Measurements from ENCODE around the gene KRTAP5-1.
"Not testable (repeated sequence)": the region's sequence is repeated elsewhere in the genome, so short reads cannot be mapped to it uniquely, and the experiment has no call there.

The KRTAP5-1 gene

DNA sequence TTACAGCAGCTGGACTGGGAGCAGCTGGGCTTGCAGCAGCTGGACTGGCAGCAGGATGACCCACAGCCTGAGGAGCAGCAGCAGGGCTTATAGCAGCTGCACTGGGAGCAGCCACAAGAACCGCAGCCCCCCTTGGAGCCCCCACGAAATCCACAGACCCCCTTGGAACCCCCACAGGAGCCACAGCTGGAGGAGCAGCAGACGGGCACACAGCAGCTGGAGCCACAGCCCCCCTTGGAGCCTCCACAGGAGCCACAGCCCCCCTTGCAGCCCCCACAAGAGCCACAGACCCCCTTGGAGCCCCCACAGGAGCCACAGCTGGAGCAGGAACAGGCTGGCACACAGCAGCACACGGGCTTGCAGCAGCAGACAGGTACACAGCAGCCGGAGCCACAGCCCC lies 22.8 kb upstream of the KRTAP5-1 start:
- H3K27me3 Mint-ChIP-seq, result peaks cover 15% of the 10 kb centered on the region

DNA sequence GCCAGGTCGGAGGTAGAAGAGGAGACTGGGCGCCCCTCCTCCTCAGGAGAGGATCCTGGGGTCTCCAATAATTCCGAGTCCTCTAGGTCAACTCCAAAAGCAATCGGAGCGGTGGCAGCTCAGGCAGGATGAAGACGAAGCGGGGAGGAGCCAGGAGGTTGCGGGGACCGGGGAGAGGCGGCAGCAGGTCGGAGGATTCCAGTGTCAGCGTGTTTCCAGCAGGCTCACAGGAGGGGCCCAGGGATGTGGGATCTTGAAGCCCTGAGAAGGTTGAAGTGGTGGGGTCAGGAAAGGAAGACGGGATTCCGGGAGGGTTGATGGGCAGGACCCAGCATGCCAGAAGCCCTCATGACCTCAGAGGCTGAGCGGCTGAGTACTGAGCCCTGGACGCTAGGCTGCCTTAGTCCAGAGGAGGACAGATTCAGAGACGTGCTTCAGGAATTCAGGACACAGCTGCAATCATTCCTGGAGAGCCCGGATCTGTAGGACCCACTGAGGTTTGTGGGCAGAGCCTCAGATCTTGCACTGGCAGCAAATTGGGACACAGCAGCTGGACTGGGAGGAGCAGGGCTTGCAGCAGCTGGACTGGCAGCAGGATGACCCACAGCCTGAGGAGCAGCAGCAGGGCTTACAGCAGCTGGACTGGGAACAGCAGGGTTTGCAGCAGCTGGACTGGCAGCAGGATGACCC lies 22.2 kb upstream of the KRTAP5-1 start:
- not testable (repeated sequence) for H3K27ac Mint-ChIP-seq; H3K4me1 Mint-ChIP-seq (ENCODE audit: low read depth); H3K9me3 Mint-ChIP-seq (ENCODE audit: low read depth); H3K4me3 Mint-ChIP-seq; H3K36me3 Mint-ChIP-seq
- H3K27me3 Mint-ChIP-seq, result peaks cover 18% of the 10 kb centered on the region

More for the DNA sequence above, 22.8 kb upstream of the KRTAP5-1 start:
- not testable (repeated sequence) for H3K4me3 Mint-ChIP-seq; H3K27ac Mint-ChIP-seq; H3K4me1 Mint-ChIP-seq (ENCODE audit: low read depth); H3K36me3 Mint-ChIP-seq; H3K9me3 Mint-ChIP-seq (ENCODE audit: low read depth)

DNA sequence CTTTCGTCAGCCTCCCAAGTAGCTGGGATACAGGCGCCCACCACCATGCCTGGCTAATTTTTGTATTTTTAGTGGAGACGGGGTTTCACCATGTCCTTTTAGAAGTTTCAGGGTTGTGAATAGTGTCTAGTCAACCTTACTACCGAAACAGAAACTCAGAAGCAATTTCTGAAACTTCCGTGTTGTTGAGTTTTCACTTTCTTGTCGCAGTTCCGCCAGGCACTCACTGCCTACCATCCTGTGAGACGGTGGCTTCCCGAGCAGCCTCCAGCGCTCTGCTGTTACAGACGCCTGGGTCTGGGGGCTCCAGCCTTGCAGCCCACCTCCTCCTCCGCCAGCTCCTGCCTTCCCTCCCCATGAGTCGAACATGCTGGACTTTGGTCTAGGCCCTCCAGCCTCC lies 20.8 kb upstream of the KRTAP5-1 start:
- not testable (repeated sequence) for H3K4me3 Mint-ChIP-seq; H3K9me3 Mint-ChIP-seq (ENCODE audit: low read depth); H3K36me3 Mint-ChIP-seq; H3K4me1 Mint-ChIP-seq (ENCODE audit: low read depth); H3K27ac Mint-ChIP-seq
- peaks cover 21% of the 10 kb centered on the region for H3K27me3 Mint-ChIP-seq

DNA sequence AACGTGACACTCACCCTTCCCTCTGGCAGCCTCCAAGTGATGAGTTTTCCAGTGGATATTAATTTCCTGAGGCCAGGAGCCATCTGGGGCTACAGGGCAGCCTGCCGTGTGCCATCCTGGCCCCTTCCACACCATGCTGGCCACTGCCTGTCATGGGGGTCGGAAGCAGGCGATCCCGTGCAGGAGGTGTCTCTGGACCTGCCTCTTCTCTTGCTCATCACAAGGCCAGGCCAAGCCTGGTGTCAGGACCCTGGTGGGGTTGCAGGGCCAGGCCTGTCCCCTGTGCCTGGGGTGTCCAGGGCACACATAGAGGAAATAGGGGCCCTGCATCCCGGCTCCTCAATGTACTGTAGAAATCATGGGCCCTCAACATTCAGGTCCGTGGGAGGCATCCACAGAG lies 19.6 kb upstream of the KRTAP5-1 start:
- Mint-ChIP-seq H3K36me3 (no peaks in the 10 kb centered on the region), H3K27me3 (peaks cover 25% of the 10 kb centered on the region), H3K9me3 (ENCODE audit: low read depth) (no peaks in the 10 kb centered on the region), H3K4me1 (ENCODE audit: low read depth) (no peaks in the 10 kb centered on the region), H3K4me3 (no peak overlapping the region), H3K27ac (no peak overlapping the region)

DNA sequence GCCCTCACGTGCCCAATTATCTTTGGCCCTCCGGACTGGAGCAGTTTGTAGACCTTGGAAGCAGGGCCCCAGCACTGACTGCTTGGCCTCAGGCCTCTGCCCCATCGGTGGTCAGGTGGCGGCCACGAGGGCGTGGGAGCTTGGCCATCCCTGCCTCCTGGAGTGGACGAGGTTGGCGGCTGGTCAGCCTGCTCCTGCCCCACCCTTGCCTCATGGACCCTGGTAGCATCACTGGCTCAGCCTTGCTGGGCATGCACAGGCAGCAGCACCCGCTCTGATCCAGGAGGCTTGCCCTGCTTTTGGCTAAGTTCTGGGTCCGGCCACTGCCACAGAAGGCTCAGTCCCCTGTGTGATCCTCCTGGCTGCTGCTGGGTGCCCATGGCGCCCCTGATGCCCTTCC lies 19.1 kb upstream of the KRTAP5-1 start:
- H3K27me3 Mint-ChIP-seq, result peaks cover 28% of the 10 kb centered on the region
- no peaks in the 10 kb centered on the region for H3K36me3 Mint-ChIP-seq
- no peak overlapping the region for H3K4me3 Mint-ChIP-seq
- no peaks in the 10 kb centered on the region for H3K4me1 Mint-ChIP-seq (ENCODE audit: low read depth)
- no peak overlapping the region for H3K27ac Mint-ChIP-seq
- H3K9me3 Mint-ChIP-seq (ENCODE audit: low read depth), result no peaks in the 10 kb centered on the region

DNA sequence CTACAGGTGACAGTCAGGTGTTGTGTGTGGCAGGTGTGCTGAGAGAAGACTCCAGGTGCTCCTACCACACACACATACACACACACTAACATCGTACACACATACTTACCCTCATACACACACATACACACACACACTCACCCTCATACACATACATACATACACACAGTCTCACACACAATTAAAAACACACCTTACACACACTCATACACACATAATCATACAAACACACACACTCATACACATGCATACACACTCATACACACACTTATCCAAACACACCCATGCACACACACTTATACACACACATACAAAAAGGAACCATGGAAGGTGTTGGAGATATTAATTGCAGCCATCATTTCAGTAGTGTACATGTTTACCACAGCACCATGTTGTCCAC lies 18.5 kb upstream of the KRTAP5-1 start:
- Mint-ChIP-seq H3K9me3 (ENCODE audit: low read depth) (no peaks in the 10 kb centered on the region), H3K4me1 (ENCODE audit: low read depth) (no peaks in the 10 kb centered on the region), H3K36me3 (no peaks in the 10 kb centered on the region), H3K27me3 (peaks cover 28% of the 10 kb centered on the region), H3K4me3 (no peak overlapping the region), H3K27ac (no peak overlapping the region)

DNA sequence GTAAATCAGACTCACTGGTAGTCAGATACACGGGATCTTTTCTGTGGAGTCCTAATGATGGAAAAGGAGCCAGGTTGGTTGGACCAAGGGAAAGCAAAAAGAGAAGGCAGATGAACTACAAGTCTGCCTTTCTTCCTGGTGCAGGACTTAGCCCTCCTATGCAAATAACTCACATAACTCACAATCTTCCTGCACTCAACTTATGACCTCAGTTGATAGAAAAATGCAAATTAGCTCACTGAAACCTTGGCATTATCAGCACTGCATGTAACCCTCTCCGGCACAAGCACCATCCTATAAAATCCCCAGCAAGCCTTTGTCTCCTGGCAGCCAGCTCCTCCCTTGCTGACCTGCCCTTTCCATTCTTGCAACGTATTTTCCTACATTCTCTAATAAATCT lies 16.6 kb upstream of the KRTAP5-1 start:
- H3K4me1 Mint-ChIP-seq (ENCODE audit: low read depth); H3K27ac Mint-ChIP-seq; H3K9me3 Mint-ChIP-seq (ENCODE audit: low read depth); H3K36me3 Mint-ChIP-seq; H3K4me3 Mint-ChIP-seq: not testable (repeated sequence)
- peaks cover 34% of the 10 kb centered on the region for H3K27me3 Mint-ChIP-seq

DNA sequence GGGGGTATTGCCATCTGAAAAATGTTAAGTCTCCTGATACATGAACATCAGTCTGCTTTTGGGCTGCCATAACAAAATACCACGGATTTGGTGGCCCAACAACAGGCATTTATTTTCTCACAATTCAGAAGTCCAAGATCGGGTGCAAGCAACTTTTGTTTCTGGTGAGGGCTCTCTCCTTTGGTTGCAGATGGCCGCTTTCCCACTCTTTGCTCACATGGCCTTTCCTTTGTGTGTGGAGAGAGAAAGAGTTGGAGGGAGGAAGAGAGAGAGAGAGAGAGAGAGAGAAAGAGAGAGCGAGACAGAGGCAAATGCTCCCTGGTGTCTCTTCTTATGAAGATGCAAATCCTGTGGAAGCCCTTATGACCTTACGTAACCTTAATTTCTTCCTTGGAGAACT lies 15.5 kb upstream of the KRTAP5-1 start:
- Mint-ChIP-seq H3K36me3 (no peaks in the 10 kb centered on the region), H3K4me3 (no peak overlapping the region), H3K4me1 (ENCODE audit: low read depth) (peaks cover 1% of the 10 kb centered on the region), H3K9me3 (ENCODE audit: low read depth) (no peaks in the 10 kb centered on the region), H3K27me3 (peaks cover 37% of the 10 kb centered on the region), H3K27ac (no peak overlapping the region)

DNA sequence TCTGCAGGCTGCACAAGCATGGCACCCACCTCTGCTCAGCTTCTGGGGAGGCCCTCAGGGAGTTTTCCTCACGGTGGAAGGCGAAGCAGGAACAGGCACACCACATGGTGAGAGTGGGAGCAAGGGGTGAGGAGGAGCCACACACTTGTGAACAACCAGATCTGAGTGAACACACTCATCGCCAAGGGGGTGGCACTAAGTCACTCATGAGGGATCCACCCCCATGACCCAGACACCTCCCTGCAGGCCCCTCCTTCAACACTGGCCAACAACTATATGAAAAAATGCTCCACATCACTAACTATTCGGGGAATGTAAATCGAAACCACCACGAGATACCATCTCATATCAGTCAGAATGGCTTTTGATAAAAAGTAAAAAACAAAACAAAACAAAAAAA lies 13.7 kb upstream of the KRTAP5-1 start:
- H3K4me3 Mint-ChIP-seq, result no peak overlapping the region
- peaks cover 41% of the 10 kb centered on the region for H3K27me3 Mint-ChIP-seq
- no peak overlapping the region for H3K27ac Mint-ChIP-seq
- H3K9me3 Mint-ChIP-seq (ENCODE audit: low read depth), result no peaks in the 10 kb centered on the region
- no peaks in the 10 kb centered on the region for H3K36me3 Mint-ChIP-seq
- H3K4me1 Mint-ChIP-seq (ENCODE audit: low read depth), result peaks cover 3% of the 10 kb centered on the region

DNA sequence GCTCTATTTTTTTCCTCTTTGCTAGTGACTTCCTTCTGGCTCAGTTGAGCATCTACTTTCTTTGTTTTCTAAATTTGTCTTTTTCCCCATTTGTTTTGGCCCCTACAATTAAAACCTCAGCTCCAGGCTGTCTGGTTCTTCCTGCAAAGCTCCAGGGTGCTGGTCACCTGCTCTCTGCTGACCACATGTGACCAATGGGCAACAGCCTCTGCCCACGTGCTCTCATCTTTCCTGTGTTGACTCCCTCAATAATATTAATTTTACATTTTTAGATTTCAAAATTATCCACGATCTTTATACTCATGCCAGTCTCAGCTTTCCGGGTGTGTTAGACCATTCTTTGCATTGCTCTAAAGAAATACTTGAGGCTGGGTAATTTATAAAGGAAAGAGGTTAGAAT lies 13.3 kb upstream of the KRTAP5-1 start:
- H3K9me3 Mint-ChIP-seq (ENCODE audit: low read depth); H3K36me3 Mint-ChIP-seq; H3K4me1 Mint-ChIP-seq (ENCODE audit: low read depth); H3K27ac Mint-ChIP-seq; H3K4me3 Mint-ChIP-seq: not testable (repeated sequence)
- peaks cover 39% of the 10 kb centered on the region for H3K27me3 Mint-ChIP-seq

DNA sequence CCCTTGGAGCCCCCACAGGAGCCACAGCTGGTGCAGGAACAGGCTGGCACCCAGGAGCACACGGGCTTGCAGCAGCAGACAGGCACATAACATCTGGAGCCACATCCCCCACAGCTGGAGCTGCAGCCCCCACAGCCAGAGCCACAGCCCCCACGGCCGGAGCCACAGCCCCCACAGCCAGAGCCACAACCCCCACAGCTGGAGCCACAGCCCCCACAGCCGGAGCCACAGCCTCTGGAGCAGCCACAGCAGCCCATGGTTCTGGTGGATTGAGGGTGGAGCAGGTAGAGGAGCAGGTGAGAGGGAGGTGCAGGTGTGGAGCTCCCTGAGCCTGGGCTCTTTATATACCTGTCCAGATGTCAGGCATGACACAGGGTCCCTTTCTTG lies 12.9 kb upstream of the KRTAP5-1 start, which contains the start of gene KRTAP5-2:
Gene KRTAP5-2, minus strand, starts transcription at position 301 of the 387 bp plus-strand sequence. Its CDS starts 44 bp downstream, at position 257.
- Mint-ChIP-seq H3K4me3 (no peak within 1 kb of the TSS), H3K27ac (no peak within 1 kb of the TSS), H3K36me3 (no peaks in the 10 kb centered on the region), H3K9me3 (ENCODE audit: low read depth) (no peaks in the 10 kb centered on the region), H3K4me1 (ENCODE audit: low read depth) (peaks cover 3% of the 10 kb centered on the region), H3K27me3 (peaks cover 38% of the 10 kb centered on the region)

DNA sequence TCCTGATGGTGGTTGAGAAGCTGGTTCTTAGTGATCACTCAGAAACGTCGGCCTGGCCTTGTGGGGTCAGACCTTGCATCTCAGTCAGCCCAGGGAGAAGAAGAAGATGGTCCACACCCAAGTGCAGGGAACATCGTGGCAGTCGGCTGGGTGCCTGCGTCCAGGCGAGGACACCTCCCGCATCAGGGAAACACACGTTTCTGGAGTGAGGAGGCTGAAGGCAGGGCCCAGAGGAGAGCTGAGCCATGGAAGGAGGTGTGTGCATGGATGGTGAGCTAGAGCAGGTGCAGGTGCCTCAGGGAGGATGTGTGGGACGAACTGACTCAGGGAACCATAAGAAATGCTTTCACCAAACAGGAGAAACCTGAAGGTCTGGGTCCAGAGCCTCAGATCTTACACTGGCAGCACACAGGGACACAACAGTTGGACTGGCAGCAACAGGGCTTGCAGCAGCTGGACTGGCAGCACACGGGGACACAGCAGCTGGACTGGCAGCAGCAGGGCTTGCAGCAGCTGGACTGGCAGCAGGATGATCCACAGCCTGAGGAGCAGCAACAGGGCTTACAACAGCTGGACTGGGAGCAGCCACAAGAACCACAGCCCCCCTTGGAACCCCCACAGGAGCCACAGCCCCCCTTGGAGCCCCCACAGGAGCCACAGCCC lies 12.4 kb upstream of the KRTAP5-1 start:
- Mint-ChIP-seq H3K4me1 (ENCODE audit: low read depth) (peaks cover 3% of the 10 kb centered on the region), H3K36me3 (no peaks in the 10 kb centered on the region), H3K4me3 (no peak overlapping the region), H3K27me3 (peaks cover 40% of the 10 kb centered on the region), H3K27ac (no peak overlapping the region), H3K9me3 (ENCODE audit: low read depth) (no peaks in the 10 kb centered on the region)

DNA sequence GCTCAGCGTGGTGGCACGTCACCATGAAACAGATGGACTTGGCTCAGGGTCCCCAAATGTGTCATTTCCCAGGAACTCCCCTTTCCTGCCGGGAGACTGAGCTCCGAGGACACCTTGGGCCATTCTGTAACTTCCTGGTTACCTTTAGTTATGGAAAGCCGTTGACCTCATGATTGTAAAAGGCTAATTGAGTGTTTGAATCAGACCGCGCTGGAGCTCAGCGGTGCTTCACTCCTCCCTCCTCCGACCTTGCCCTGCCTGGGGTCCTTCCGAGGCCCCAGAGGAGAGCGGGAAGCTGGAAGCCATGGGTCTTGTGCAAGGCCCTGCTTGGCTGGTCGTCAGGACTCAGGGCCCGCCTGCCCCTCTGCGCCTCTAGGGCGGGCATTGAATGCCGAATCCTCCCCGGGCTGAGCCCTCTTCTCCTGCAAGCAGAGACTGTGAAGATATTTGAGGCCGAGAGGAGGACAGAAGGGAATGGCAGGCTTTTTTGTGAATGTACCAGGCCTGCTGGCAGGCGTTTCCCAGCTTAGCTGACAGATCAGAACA lies 11.6 kb upstream of the KRTAP5-1 start:
- not testable (repeated sequence) for H3K36me3 Mint-ChIP-seq; H3K9me3 Mint-ChIP-seq (ENCODE audit: low read depth); H3K4me3 Mint-ChIP-seq; H3K4me1 Mint-ChIP-seq (ENCODE audit: low read depth); H3K27ac Mint-ChIP-seq
- peaks cover 36% of the 10 kb centered on the region for H3K27me3 Mint-ChIP-seq

DNA sequence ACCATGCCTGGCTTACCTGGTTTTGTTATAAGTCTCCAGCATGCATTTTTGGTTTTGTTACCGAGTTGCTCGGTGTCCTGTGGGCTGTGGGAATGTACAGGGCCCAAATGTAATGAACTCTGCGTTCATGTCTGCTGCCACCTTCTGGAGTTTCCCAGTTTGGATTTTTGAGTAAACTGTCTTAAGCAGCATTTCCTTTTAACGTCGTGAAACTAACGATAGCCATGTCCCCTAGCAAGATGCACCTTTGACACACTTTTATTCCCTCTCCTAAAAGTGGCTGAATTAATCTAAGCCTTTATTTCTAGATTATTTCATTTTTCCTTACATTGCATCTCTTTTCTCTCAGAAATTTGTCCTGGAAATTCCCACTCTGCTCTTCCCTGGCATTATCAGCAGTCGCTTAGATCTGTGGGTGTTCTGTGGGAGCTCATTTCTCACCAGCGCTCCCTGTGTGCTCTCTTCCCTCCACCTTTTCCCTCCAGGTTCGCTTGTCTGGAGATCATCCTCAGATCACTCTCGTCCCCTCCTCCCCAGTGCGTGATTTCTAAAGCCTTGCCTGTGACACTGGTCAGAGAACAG lies 11.0 kb upstream of the KRTAP5-1 start:
- not testable (repeated sequence) for H3K9me3 Mint-ChIP-seq (ENCODE audit: low read depth); H3K4me3 Mint-ChIP-seq; H3K27ac Mint-ChIP-seq; H3K4me1 Mint-ChIP-seq (ENCODE audit: low read depth); H3K36me3 Mint-ChIP-seq
- H3K27me3 Mint-ChIP-seq, result peaks cover 36% of the 10 kb centered on the region

DNA sequence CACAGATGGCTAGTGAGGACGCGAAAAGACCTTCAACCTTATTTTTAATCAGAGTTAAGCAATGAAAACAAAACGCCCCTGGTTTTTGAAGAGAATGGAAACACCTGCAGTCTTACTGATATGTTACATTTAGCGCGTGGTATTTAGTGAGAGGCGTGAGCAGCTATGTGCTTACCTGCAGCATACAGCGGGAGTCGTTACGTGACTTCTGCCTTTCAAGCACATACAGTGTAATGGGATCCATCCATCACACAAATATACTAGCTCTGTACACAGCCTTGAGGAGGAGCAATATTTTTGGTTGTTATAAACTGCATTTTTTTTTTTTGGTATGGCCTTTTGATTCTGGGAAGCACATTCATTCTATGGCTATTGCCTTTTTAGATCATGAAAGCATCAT lies 7.5 kb upstream of the KRTAP5-1 start:
- Mint-ChIP-seq H3K36me3 (no peaks in the 10 kb centered on the region), H3K9me3 (ENCODE audit: low read depth) (no peaks in the 10 kb centered on the region), H3K4me3 (no peak overlapping the region), H3K27me3 (peaks cover 29% of the 10 kb centered on the region), H3K27ac (no peak overlapping the region), H3K4me1 (ENCODE audit: low read depth) (peaks cover 14% of the 10 kb centered on the region)

Data from activated naive CD8-positive, alpha-beta T cell (primary cell).